ENCODE data around the gene AP1M1.

Gene AP1M1

GRCh38 chr19:16233836-16234551 lies 36.3 kb downstream of the AP1M1 start:
- TF ChIP-seq CTCF (IDR thresholded peaks at IDR 0.05; ENCODE audit: poor library complexity, severe bottlenecking), result no peak

GRCh38 chr19:16234552-16235445 lies 37.1 kb downstream of the AP1M1 start:
- DNase-seq (ENCODE audit: low spot score) (no peak), ATAC-seq (ENCODE audit: low read depth) (no peak)
- Histone ChIP-seq H3K27me3 (ENCODE audit: insufficient read depth, poor library complexity, severe bottlenecking) (no peaks in the 10 kb centered on the region), H3K4me1 (ENCODE audit: insufficient read depth, poor library complexity, severe bottlenecking) (no peaks in the 10 kb centered on the region), H3K27ac (ENCODE audit: poor library complexity, severe bottlenecking) (no peak overlapping the region), H3K36me3 (ENCODE audit: low read depth) (peaks cover 12% of the 10 kb centered on the region), H3K4me3 (ENCODE audit: severe bottlenecking) (no peak overlapping the region), H3K9me3 (ENCODE audit: severe bottlenecking) (no peaks in the 10 kb centered on the region)
- TF ChIP-seq CTCF (IDR thresholded peaks at IDR 0.05; ENCODE audit: poor library complexity, severe bottlenecking), result no peak

More at GRCh38 chr19:16233836-16234551, 36.3 kb downstream of the AP1M1 start:
- Histone ChIP-seq H3K4me3 (ENCODE audit: severe bottlenecking) (no peak overlapping the region), H3K27me3 (ENCODE audit: insufficient read depth, poor library complexity, severe bottlenecking) (no peaks in the 10 kb centered on the region), H3K9me3 (ENCODE audit: severe bottlenecking) (no peaks in the 10 kb centered on the region), H3K36me3 (ENCODE audit: low read depth) (peaks cover 12% of the 10 kb centered on the region), H3K4me1 (ENCODE audit: insufficient read depth, poor library complexity, severe bottlenecking) (no peaks in the 10 kb centered on the region), H3K27ac (ENCODE audit: poor library complexity, severe bottlenecking) (no peak overlapping the region)
- ATAC-seq (ENCODE audit: low read depth) (no peak; the same call in 2 of the 3 replicates), DNase-seq (ENCODE audit: low spot score) (no peak)

GRCh38 chr19:16235811-16236652 lies 38.3 kb downstream of the AP1M1 start:
- Histone ChIP-seq H3K4me1 (ENCODE audit: insufficient read depth, poor library complexity, severe bottlenecking) (no peaks in the 10 kb centered on the region), H3K27me3 (ENCODE audit: insufficient read depth, poor library complexity, severe bottlenecking) (no peaks in the 10 kb centered on the region), H3K4me3 (ENCODE audit: severe bottlenecking) (no peak overlapping the region), H3K27ac (ENCODE audit: poor library complexity, severe bottlenecking) (no peak overlapping the region), H3K36me3 (ENCODE audit: low read depth) (0 out of 2 replicates have a peak, but pooled peaks cover 4% of the 10 kb centered on the region), H3K9me3 (ENCODE audit: severe bottlenecking) (no peaks in the 10 kb centered on the region)
- ATAC-seq (ENCODE audit: low read depth) (no peak), DNase-seq (ENCODE audit: low spot score) (no peak)
- TF ChIP-seq CTCF (IDR thresholded peaks at IDR 0.05; ENCODE audit: poor library complexity, severe bottlenecking), result no peak

GRCh38 chr19:16244091-16244490 lies 46.4 kb downstream of the AP1M1 start:
- H3K27me3 ChIP-seq (ENCODE audit: insufficient read depth, poor library complexity, severe bottlenecking), result no peaks in the 10 kb centered on the region
- no peak overlapping the region for H3K27ac ChIP-seq (ENCODE audit: poor library complexity, severe bottlenecking)
- no peak overlapping the region for H3K4me3 ChIP-seq (ENCODE audit: severe bottlenecking)
- H3K36me3 ChIP-seq (ENCODE audit: low read depth), result no peaks in the 10 kb centered on the region
- DNase-seq (ENCODE audit: low spot score) (no peak), ATAC-seq (ENCODE audit: low read depth) (no peak)
- no peak for TF ChIP-seq CTCF (IDR thresholded peaks at IDR 0.05; ENCODE audit: poor library complexity, severe bottlenecking)
- H3K4me1 ChIP-seq (ENCODE audit: insufficient read depth, poor library complexity, severe bottlenecking), result no peaks in the 10 kb centered on the region
- H3K9me3 ChIP-seq (ENCODE audit: severe bottlenecking), result no peaks in the 10 kb centered on the region

Data from RWPE2 (cell line).